ENCODE data around the gene POU6F2.

DNA sequence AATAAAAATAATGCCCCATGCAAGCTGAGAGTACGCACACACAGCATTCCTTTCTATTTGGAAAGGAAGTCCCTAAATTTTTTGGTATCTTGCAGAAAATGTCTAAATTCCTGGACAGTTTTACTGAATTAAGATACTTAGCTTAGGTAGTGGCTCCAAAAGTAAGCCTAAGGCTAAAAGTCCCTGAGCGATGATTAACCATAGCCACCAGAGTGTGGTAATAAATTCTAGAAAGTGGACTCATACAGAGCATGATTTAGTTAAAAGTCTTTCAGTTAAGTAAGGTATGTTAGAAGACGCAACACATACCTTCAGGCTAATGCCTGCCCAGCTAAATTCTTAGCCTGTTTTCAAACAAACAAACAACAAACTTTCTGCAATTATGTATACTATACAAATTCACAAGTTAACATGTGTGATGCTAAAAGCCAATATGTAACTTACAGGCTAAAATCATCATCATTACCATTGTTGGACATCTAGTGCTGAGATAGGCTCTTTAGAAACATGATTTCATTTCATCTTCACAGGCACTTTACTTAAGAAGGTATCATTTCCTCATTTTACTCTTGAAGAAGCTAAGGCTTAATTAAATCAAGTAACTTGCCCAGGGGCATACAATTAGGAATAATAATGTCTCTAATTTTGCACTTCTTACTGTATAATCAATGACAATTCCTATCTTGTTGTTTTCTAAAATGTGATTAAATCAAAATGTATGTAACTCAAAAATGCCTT lies 327.1 kb downstream of the POU6F2 start:
- no peak for TF ChIP-seq RAD21 (IDR thresholded peaks at IDR 0.05; ENCODE audit: low read length)
- TF ChIP-seq POLR2A (IDR thresholded peaks at IDR 0.05; ENCODE audit: low read depth, low read length), result no peak
- TF ChIP-seq, protein P1, sequence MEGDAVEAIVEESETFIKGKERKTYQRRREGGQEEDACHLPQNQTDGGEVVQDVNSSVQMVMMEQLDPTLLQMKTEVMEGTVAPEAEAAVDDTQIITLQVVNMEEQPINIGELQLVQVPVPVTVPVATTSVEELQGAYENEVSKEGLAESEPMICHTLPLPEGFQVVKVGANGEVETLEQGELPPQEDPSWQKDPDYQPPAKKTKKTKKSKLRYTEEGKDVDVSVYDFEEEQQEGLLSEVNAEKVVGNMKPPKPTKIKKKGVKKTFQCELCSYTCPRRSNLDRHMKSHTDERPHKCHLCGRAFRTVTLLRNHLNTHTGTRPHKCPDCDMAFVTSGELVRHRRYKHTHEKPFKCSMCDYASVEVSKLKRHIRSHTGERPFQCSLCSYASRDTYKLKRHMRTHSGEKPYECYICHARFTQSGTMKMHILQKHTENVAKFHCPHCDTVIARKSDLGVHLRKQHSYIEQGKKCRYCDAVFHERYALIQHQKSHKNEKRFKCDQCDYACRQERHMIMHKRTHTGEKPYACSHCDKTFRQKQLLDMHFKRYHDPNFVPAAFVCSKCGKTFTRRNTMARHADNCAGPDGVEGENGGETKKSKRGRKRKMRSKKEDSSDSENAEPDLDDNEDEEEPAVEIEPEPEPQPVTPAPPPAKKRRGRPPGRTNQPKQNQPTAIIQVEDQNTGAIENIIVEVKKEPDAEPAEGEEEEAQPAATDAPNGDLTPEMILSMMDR (conservative IDR thresholded peaks at IDR 0.05; ENCODE audit: low read depth, low read length), result no peak
- no peak for TF ChIP-seq RFX5 (IDR thresholded peaks at IDR 0.05; ENCODE audit: low read depth, low read length)
- TF ChIP-seq USF2 (IDR thresholded peaks at IDR 0.05; ENCODE audit: low read depth, low read length), result no peak
- no peak for TF ChIP-seq CEBPB (IDR thresholded peaks at IDR 0.05; ENCODE audit: low read depth, low read length)
- TF ChIP-seq ELK1 (IDR thresholded peaks at IDR 0.05; ENCODE audit: borderline replicate concordance, low read depth, low read length), result no peak
- no peak for TF ChIP-seq MAZ (IDR thresholded peaks at IDR 0.05; ENCODE audit: borderline replicate concordance, low read depth, low read length)
- TF ChIP-seq MXI1 (IDR thresholded peaks at IDR 0.05; ENCODE audit: borderline replicate concordance, low read depth, low read length), result no peak
- TF ChIP-seq BHLHE40 (IDR thresholded peaks at IDR 0.05; ENCODE audit: low read depth, low read length), result no peak
- TF ChIP-seq SMC3 (IDR thresholded peaks at IDR 0.05; ENCODE audit: low read depth, low read length), result no peak
- TF ChIP-seq RCOR1 (IDR thresholded peaks at IDR 0.05; ENCODE audit: insufficient replicate concordance, low read length), result no peak
- no peak for TF ChIP-seq CHD1 (IDR thresholded peaks at IDR 0.05; ENCODE audit: low read depth, low read length)
- TF ChIP-seq FOS (IDR thresholded peaks at IDR 0.05; ENCODE audit: low read depth, low read length), result no peak

Data from IMR-90 (cell line).